GM23338 (cell line): ENCODE data around the gene BACH1. TPM values are rescaled to one million over a fixed set of nuclear protein-coding genes. Genes with fewer than 3 reads are reported as not detected.

Experiments used
- ATAC-seq: fragments of 200-7000 bp; cut with Tn5 transposase; 3 replicates; pipeline ENCODE4 v1.9.1; 2020
- DNase-seq: peaks from one replicate; pipeline ENCODE4 v3.0.0-alpha.2; 2015; ENCODE audit warnings: low spot score
- H2AFZ ChIP-seq: fragments of 200-600 bp; sonication (generic); 2 replicates; pipeline ENCODE4 v1.8.0; 2016; ENCODE audit warnings: antibody characterized with exemption, mild to moderate bottlenecking, moderate library complexity
- H3F3A ChIP-seq: fragments of 200-600 bp; sonication (generic); replicated peaks from 2 replicates; pipeline ENCODE4 v1.8.0; 2017; ENCODE audit warnings: antibody characterized with exemption, mixed run types, low read depth
- H3K27ac ChIP-seq: fragments of 200-600 bp; sonication (generic); 2 replicates; pipeline ENCODE4 v1.6.1; 2016; ENCODE audit warnings: low read depth
- H3K27me3 ChIP-seq: fragments of 200-600 bp; sonication (generic); 2 replicates; pipeline ENCODE4 v1.8.0; 2016; ENCODE audit warnings: mild to moderate bottlenecking, mixed run types, moderate library complexity; ENCODE audit not compliant: insufficient read depth
- H3K36me3 ChIP-seq: fragments of 200-600 bp; sonication (generic); 2 replicates; pipeline ENCODE4 v1.8.0; 2016; ENCODE audit warnings: mild to moderate bottlenecking; ENCODE audit not compliant: insufficient read depth
- H3K4me1 ChIP-seq: fragments of 200-600 bp; sonication (generic); 2 replicates; pipeline ENCODE4 v1.8.0; 2016; ENCODE audit warnings: mild to moderate bottlenecking, moderate library complexity; ENCODE audit not compliant: insufficient read depth
- H3K4me2 ChIP-seq: fragments of 200-600 bp; sonication (generic); 2 replicates; pipeline ENCODE4 v1.7.1; 2017; ENCODE audit warnings: mixed run types
- H3K4me3 ChIP-seq: fragments of 200-600 bp; sonication (generic); 2 replicates; pipeline ENCODE4 v1.6.1; 2016; ENCODE audit warnings: mixed run types
- H3K79me2 ChIP-seq: fragments of 200-600 bp; sonication (generic); replicated peaks from 2 replicates; pipeline ENCODE4 v1.8.0; 2017; ENCODE audit warnings: mild to moderate bottlenecking; ENCODE audit not compliant: insufficient read depth
- H3K9me2 ChIP-seq: fragments of 200-600 bp; sonication (generic); 2 replicates; pipeline ENCODE4 v1.8.0; 2017; ENCODE audit not compliant: insufficient read depth
- H4K20me1 ChIP-seq: fragments of 200-600 bp; sonication (generic); replicated peaks from 2 replicates; pipeline ENCODE4 v1.8.0; 2017; ENCODE audit warnings: mild to moderate bottlenecking; ENCODE audit not compliant: insufficient read depth
- H3K27ac Mint-ChIP-seq: 2 replicates; pipeline ENCODE4 v1.8.0; 2020; ENCODE audit warnings: inconsistent platforms, mild to moderate bottlenecking, moderate library complexity, mixed read lengths
- H3K27me3 Mint-ChIP-seq: 3 replicates; pipeline ENCODE4 v1.8.0; 2022; ENCODE audit warnings: low read depth, mild to moderate bottlenecking, moderate library complexity, mixed read lengths, inconsistent platforms; ENCODE audit not compliant: insufficient read depth, poor library complexity
- H3K36me3 Mint-ChIP-seq: 3 replicates; pipeline ENCODE4 v1.8.0; 2021; ENCODE audit warnings: low read depth, mild to moderate bottlenecking, inconsistent platforms, moderate library complexity, mixed read lengths
- H3K4me1 Mint-ChIP-seq: 3 replicates; pipeline ENCODE4 v1.8.0; 2020; ENCODE audit warnings: mild to moderate bottlenecking, inconsistent platforms, mixed read lengths
- H3K4me3 Mint-ChIP-seq: 3 replicates; pipeline ENCODE4 v1.8.0; 2021; ENCODE audit warnings: moderate library complexity, mild to moderate bottlenecking, inconsistent platforms, mixed read lengths
- H3K9me3 Mint-ChIP-seq: 3 replicates; pipeline ENCODE4 v1.8.0; 2020; ENCODE audit warnings: moderate library complexity, mild to moderate bottlenecking, inconsistent platforms, mixed read lengths
- CTCF ChIP-seq, 2 experiments: fragments of 200-600 bp in 1 of 2; sonication (generic) in 1 of 2; conservative IDR thresholded peaks; 2 replicates each; pipeline versions ENCODE4 v1.5.1 to v1.6.1; 2016 to 2017; ENCODE audit warnings: antibody characterized with exemption in 2 of 2, low read depth in 2 of 2, mild to moderate bottlenecking in 2 of 2, moderate library complexity in 1 of 2
- EZH2 ChIP-seq: fragments of 200-600 bp; sonication (generic); IDR thresholded peaks from one replicate; pipeline ENCODE4 v1.8.0; 2017; ENCODE audit warnings: antibody characterized with exemption, mild to moderate bottlenecking, low read depth; ENCODE audit not compliant: unreplicated experiment
- EZH2phosphoT487 ChIP-seq: fragments of 200-600 bp; sonication (generic); IDR thresholded peaks from one replicate; pipeline ENCODE4 v1.8.1; 2018; ENCODE audit warnings: antibody characterized with exemption; ENCODE audit not compliant: unreplicated experiment
- JUNB ChIP-seq: IDR thresholded peaks from one replicate; pipeline ENCODE4 v1.6.1; 2016; ENCODE audit warnings: antibody characterized with exemption; ENCODE audit not compliant: unreplicated experiment
- NANOG ChIP-seq: IDR thresholded peaks from 2 replicates; pipeline ENCODE4 v1.6.1; 2016; ENCODE audit warnings: antibody characterized with exemption, borderline replicate concordance
- POLR2AphosphoS5 ChIP-seq: IDR thresholded peaks from 2 replicates; pipeline ENCODE4 v1.6.1; 2016; ENCODE audit warnings: antibody characterized with exemption, low read depth
- STAT1 ChIP-seq: IDR thresholded peaks from one replicate; pipeline ENCODE4 v1.6.1; 2016; ENCODE audit warnings: antibody characterized with exemption; ENCODE audit not compliant: unreplicated experiment
- ZNF114 ChIP-seq: fragments of 250-450 bp; sonication (Bioruptor Pico); IDR thresholded peaks from 2 replicates; pipeline ENCODE4 v1.5.0; 2020; ENCODE audit warnings: mild to moderate bottlenecking, moderate library complexity
- ZNF331 ChIP-seq: fragments of 250-450 bp; sonication (Bioruptor Pico); IDR thresholded peaks from 2 replicates; pipeline ENCODE4 v1.5.0; 2020; ENCODE audit warnings: low read depth, mild to moderate bottlenecking, moderate library complexity
- polyA plus RNA-seq: library from polyadenylated mRNA; unstranded; fragments of >200 nt; fragmentation: Nextera tagmentation; extraction: Ambion mirVana; gene quantifications from 2 replicates; pipeline ENCODE4 v1.2.1, GENCODE V29; 2016
- total RNA-seq: library from RNA; depleted of rRNA; stranded (reverse); fragments of >200 nt; shearing (Covaris generic); gene quantifications from 2 replicates; pipeline ENCODE4 v1.2.3, GENCODE V29; 2014
- TF ChIP-seq, protein P1 (sequence below): IDR thresholded peaks from one replicate; pipeline ENCODE4 v1.6.1; 2018; ENCODE audit warnings: antibody characterized with exemption; ENCODE audit not compliant: unreplicated experiment

Gene BACH1
- total and polyA plus RNA-seq, 2 experiments from 2014 or later, result 18.9 to 41.2 TPM

DNA sequence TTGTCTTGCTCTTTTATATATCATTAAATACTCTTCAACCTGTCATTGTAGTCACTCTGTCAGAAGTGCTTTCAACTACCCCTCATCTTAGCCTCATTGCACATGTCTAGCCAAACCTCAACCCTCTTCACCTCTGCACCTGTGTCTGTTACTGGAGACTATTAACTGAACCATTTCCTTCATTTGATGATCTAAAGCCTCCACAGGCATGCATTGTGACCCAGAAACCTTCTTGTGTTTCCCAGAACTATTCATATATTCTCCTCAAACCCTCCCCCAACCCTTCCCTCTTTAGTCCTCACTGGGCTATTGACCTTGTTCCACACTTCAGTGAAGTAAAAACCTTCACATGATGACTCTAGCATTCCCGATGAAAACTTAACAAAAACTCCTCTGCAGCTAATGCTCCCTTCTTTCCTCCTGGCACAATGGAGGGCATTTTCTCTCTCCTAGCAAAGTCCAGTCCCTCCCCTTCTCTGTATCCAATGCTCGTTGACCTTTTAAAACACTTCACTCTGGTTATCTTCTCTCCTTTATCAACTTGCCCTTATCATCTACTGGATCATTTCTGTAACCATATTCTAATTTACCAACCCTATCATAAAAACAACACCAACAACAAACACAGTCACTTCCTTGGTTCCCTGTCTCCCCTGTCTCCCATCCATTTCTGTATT lies 86.1 kb downstream of the BACH1 start:
- no peak for ATAC-seq
- Mint-ChIP-seq H3K4me1 (no peaks in the 10 kb centered on the region), H3K27ac (no peak overlapping the region), H3K9me3 (no peaks in the 10 kb centered on the region), H3K36me3 (no peaks in the 10 kb centered on the region), H3K4me3 (no peak overlapping the region), H3K27me3 (no peaks in the 10 kb centered on the region)
- no peak overlapping the region for H3K4me3 ChIP-seq
- H3K27me3 ChIP-seq, result no peaks in the 10 kb centered on the region
- H3K27ac ChIP-seq, result no peak overlapping the region
- no peaks in the 10 kb centered on the region for H3F3A ChIP-seq
- H3K9me2 ChIP-seq, result no peaks in the 10 kb centered on the region
- no peaks in the 10 kb centered on the region for H3K79me2 ChIP-seq
- H3K4me2 ChIP-seq, result no peak overlapping the region
- H3K36me3 ChIP-seq, result no peaks in the 10 kb centered on the region
- H4K20me1 ChIP-seq, result no peaks in the 10 kb centered on the region
- TF ChIP-seq CTCF (conservative IDR thresholded peaks at IDR 0.05; ENCODE audit: low read depth in 2 of 2) (no peak), EZH2 (no peak), EZH2phosphoT487 (no peak), JUNB (no peak), ZNF331 (CRISPR knock-in tag) (no peak), NANOG (no peak), STAT1 (no peak), ZNF114 (CRISPR knock-in tag) (no peak), POLR2AphosphoS5 (no peak)
- TF ChIP-seq, protein P1, sequence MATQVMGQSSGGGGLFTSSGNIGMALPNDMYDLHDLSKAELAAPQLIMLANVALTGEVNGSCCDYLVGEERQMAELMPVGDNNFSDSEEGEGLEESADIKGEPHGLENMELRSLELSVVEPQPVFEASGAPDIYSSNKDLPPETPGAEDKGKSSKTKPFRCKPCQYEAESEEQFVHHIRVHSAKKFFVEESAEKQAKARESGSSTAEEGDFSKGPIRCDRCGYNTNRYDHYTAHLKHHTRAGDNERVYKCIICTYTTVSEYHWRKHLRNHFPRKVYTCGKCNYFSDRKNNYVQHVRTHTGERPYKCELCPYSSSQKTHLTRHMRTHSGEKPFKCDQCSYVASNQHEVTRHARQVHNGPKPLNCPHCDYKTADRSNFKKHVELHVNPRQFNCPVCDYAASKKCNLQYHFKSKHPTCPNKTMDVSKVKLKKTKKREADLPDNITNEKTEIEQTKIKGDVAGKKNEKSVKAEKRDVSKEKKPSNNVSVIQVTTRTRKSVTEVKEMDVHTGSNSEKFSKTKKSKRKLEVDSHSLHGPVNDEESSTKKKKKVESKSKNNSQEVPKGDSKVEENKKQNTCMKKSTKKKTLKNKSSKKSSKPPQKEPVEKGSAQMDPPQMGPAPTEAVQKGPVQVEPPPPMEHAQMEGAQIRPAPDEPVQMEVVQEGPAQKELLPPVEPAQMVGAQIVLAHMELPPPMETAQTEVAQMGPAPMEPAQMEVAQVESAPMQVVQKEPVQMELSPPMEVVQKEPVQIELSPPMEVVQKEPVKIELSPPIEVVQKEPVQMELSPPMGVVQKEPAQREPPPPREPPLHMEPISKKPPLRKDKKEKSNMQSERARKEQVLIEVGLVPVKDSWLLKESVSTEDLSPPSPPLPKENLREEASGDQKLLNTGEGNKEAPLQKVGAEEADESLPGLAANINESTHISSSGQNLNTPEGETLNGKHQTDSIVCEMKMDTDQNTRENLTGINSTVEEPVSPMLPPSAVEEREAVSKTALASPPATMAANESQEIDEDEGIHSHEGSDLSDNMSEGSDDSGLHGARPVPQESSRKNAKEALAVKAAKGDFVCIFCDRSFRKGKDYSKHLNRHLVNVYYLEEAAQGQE, result no peak
- no peak for DNase-seq
- no peak overlapping the region for H2AFZ ChIP-seq
- no peaks in the 10 kb centered on the region for H3K4me1 ChIP-seq
